ENCODE results near the gene TUBGCP6. TPM values are rescaled to one million over a fixed set of nuclear protein-coding genes. Genes with fewer than 3 reads are reported as not detected.

Gene TUBGCP6
- total and polyA plus RNA-seq, 2 experiments from 2014 or later = 26.2 to 31.5 TPM

DNA sequence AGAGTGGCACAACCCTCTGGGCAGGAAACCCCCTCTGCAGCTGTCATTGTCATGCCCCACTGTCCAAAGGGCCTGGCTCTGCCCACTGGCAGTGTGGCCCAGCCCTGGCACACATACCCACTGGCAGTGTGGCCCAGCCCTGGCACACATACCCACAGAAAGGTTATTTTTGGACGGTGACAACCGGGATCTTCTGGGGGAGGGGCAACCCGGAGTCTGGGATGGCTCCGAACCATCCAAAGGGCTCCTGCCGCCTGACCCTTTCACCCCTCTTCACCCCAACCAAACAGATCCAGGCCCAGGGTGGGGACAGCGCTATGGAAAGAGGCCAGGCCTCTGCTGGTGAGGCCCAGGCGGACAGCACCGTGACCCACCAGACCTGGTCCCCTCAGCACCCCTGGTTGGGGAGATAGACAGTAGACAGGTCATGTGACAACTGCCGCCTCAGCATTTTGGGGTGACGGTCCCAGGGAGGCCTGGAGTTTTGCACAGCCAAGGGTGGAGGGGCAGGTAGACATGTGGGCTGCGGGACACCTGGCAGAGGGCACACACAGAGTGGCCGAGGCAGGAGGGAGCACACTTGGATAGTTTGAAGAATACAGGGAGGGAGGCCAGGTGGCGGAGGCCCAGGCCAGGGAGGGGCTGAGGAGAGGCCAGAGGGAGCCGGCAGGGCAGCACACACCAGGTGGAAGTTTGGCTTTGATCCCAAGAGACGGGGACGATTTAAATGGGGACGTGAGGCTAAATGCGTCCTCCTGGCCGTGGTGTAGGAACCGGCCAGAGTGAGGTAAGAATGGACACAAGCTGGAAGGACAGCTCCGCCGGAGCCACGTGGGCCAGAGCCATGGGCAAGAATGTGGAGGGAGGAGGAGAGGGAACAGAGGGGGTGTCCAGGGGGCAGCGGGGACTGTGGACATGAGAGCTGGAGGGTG lies 13.8 kb upstream of the TUBGCP6 start:
- Histone ChIP-seq H3K4me1 (ENCODE audit: insufficient read depth) (no peaks in the 10 kb centered on the region), H2AFZ (no peak overlapping the region), H3K4me2 (no peak overlapping the region), H3K79me2 (no peaks in the 10 kb centered on the region), H3K27ac (no peak overlapping the region), H3K4me3 (no peak overlapping the region), H3K36me3 (replicated peaks; ENCODE audit: insufficient read depth, low read depth) (no peaks in the 10 kb centered on the region), H3K9me3 (ENCODE audit: low read depth) (no peaks in the 10 kb centered on the region), H4K20me1 (ENCODE audit: insufficient read depth, poor library complexity, severe bottlenecking) (no peaks in the 10 kb centered on the region), H3K27me3 (peaks cover 6% of the 10 kb centered on the region), H3K9me2 (replicated peaks; ENCODE audit: insufficient read depth) (no peaks in the 10 kb centered on the region)
- WGBS (ENCODE audit: low lambda C conversion rate, missing lambda C conversion rate) = 91% methylated on average over 18 of the region's 24 CpGs
- DNase-seq (ENCODE audit: low spot score) = no peak
- TF ChIP-seq EZH2 (IDR thresholded peaks at IDR 0.05; ENCODE audit: borderline replicate concordance) (no peak), EZH2phosphoT487 (IDR thresholded peaks at IDR 0.05; ENCODE audit: low read depth, severe bottlenecking, unreplicated experiment) (no peak)
- TF ChIP-seq, protein P1, sequence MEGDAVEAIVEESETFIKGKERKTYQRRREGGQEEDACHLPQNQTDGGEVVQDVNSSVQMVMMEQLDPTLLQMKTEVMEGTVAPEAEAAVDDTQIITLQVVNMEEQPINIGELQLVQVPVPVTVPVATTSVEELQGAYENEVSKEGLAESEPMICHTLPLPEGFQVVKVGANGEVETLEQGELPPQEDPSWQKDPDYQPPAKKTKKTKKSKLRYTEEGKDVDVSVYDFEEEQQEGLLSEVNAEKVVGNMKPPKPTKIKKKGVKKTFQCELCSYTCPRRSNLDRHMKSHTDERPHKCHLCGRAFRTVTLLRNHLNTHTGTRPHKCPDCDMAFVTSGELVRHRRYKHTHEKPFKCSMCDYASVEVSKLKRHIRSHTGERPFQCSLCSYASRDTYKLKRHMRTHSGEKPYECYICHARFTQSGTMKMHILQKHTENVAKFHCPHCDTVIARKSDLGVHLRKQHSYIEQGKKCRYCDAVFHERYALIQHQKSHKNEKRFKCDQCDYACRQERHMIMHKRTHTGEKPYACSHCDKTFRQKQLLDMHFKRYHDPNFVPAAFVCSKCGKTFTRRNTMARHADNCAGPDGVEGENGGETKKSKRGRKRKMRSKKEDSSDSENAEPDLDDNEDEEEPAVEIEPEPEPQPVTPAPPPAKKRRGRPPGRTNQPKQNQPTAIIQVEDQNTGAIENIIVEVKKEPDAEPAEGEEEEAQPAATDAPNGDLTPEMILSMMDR (IDR thresholded peaks at IDR 0.05; ENCODE audit: poor library complexity) = no peak

DNA sequence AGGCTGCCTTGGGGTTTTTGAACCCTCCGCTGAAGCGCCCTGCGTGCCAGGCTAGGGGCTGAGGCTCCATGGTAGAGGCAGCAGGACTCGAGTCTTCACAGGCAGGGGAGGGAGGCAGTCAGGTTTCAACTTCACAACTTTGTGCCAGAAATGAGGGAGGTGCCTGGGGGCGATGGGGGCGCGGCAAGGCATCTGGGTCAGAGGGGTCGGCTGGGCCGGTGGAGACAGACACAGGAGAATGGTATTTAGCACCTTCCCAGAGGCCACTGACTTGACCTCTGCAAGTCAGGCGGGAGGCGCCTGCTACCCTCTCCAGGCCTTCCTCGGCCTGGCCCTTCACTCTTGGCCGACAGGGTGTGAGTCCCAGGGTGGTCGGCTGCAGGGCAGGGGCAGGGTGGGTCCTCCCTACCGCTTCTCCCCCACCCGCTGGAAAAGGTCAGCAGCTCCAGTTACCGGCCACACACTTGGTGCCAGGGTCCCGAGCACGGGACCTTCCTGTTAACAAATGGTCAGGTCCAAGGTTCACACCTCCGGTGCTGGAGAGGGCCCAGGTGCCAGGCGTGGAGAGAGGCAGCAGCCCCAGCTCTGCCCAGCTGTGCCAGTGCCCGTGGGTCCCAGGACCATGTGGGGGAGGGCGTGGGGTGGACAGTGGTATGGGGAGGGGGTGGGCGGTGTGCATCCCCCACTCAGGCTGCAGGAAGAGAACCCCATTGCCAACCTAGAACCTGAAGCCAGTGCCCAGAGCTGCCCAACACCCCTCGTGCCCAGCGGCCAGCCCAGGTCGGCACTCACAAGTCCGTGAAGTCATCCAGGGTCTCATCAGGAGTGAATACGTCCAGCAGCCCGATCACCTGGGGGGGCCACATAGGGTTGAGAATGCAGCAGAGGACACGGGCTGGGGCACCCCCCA lies 12.9 kb upstream of the TUBGCP6 start:
- Histone ChIP-seq H3K27ac (no peak overlapping the region), H4K20me1 (ENCODE audit: insufficient read depth, poor library complexity, severe bottlenecking) (no peaks in the 10 kb centered on the region)

DNA sequence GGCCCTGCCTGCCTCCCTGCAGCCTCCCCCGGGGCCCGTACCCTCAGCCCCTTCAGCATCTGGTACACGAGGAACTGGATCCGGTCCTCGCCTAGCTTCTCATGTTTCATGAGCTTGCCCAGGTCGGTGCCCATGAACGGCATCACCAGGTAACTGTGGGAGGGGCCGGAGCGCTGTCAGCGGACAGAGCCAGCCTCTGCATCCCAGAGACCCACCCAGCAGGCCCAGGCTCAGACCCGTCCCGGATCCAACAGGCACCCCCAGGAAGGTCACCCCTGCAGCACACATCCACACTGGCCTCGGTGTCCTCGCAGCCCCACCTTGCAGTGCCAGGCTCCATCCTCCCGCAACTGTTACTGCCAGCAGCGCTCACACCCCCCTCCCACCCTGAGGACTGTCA lies 12.2 kb upstream of the TUBGCP6 start:
- Histone ChIP-seq H3K27ac (no peak overlapping the region), H3K9me3 (ENCODE audit: low read depth) (no peaks in the 10 kb centered on the region), H3K9me2 (replicated peaks; ENCODE audit: insufficient read depth) (no peaks in the 10 kb centered on the region), H3K4me2 (no peak overlapping the region), H3K4me3 (no peak overlapping the region), H2AFZ (no peak overlapping the region), H3K36me3 (replicated peaks; ENCODE audit: insufficient read depth, low read depth) (no peaks in the 10 kb centered on the region), H3K4me1 (ENCODE audit: insufficient read depth) (no peaks in the 10 kb centered on the region), H3K79me2 (no peaks in the 10 kb centered on the region), H3K27me3 (peaks cover under 1% of the 10 kb centered on the region), H4K20me1 (ENCODE audit: insufficient read depth, poor library complexity, severe bottlenecking) (no peaks in the 10 kb centered on the region)
- no peak for DNase-seq (ENCODE audit: low spot score)
- 91% methylated on average over 16 of the region's 16 CpGs for WGBS (ENCODE audit: low lambda C conversion rate, missing lambda C conversion rate)
- TF ChIP-seq EZH2 (IDR thresholded peaks at IDR 0.05; ENCODE audit: borderline replicate concordance) (no peak), EZH2phosphoT487 (IDR thresholded peaks at IDR 0.05; ENCODE audit: low read depth, severe bottlenecking, unreplicated experiment) (no peak)
- TF ChIP-seq, protein P1 (IDR thresholded peaks at IDR 0.05; ENCODE audit: poor library complexity) = no peak

More for the DNA sequence above, 12.9 kb upstream of the TUBGCP6 start:
- DNase-seq (ENCODE audit: low spot score) = no peak
- TF ChIP-seq, protein P1 (IDR thresholded peaks at IDR 0.05; ENCODE audit: poor library complexity) = no peak
- TF ChIP-seq EZH2 (IDR thresholded peaks at IDR 0.05; ENCODE audit: borderline replicate concordance) (no peak), EZH2phosphoT487 (IDR thresholded peaks at IDR 0.05; ENCODE audit: low read depth, severe bottlenecking, unreplicated experiment) (no peak)
- Histone ChIP-seq H3K9me3 (ENCODE audit: low read depth) (no peaks in the 10 kb centered on the region), H3K36me3 (replicated peaks; ENCODE audit: insufficient read depth, low read depth) (no peaks in the 10 kb centered on the region), H3K4me3 (no peak overlapping the region), H3K4me2 (no peak overlapping the region), H3K4me1 (ENCODE audit: insufficient read depth) (no peaks in the 10 kb centered on the region), H3K27me3 (peaks cover 6% of the 10 kb centered on the region), H3K9me2 (replicated peaks; ENCODE audit: insufficient read depth) (no peaks in the 10 kb centered on the region), H3K79me2 (no peaks in the 10 kb centered on the region), H2AFZ (no peak overlapping the region)
- WGBS (ENCODE audit: low lambda C conversion rate, missing lambda C conversion rate) = 83% methylated on average over 31 of the region's 31 CpGs

All from hepatocyte (in vitro differentiated cells).